ENCODE measurements around the gene PAX7. TPM values are rescaled to one million over a fixed set of nuclear protein-coding genes. Genes with fewer than 3 reads are reported as not detected.

Gene PAX7
- total and polyA plus RNA-seq, 9 donors = not detected

DNA sequence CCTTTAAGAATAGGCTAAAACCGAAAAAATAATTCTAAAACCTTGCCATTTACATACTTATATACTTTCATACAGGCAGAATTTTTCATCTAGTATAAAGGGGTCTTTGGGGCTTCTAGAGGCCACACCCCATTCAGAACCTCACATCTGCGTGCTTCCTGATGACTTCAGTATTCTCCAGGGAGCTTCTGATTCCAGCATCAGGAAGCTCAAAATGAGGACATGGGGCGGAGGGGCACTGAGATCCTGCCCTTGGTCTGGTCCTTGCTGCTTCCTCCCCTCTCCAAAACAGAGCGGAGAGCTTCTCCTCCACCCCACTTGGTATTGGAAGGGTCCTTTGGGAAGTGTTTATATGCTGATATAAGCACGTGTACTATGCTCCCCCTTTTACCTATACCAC lies 13.8 kb downstream of the PAX7 start:
- no peaks in the 10 kb centered on the region for H3K9me3 ChIP-seq
- no peak overlapping the region for H3K27ac ChIP-seq
- intact Hi-C loops (cut with DNase I) = no loop called here
- no peak overlapping the region for H3K4me3 ChIP-seq
- DNase-seq = no peak
- H3K4me1 ChIP-seq (ENCODE audit: insufficient read depth) = peaks cover 1% of the 10 kb centered on the region
- no peaks in the 10 kb centered on the region for H3K27me3 ChIP-seq
- TF ChIP-seq EP300 (IDR thresholded peaks at IDR 0.05) = no peak
- TF ChIP-seq POLR2A (IDR thresholded peaks at IDR 0.05) = no peak
- TF ChIP-seq, protein P1, sequence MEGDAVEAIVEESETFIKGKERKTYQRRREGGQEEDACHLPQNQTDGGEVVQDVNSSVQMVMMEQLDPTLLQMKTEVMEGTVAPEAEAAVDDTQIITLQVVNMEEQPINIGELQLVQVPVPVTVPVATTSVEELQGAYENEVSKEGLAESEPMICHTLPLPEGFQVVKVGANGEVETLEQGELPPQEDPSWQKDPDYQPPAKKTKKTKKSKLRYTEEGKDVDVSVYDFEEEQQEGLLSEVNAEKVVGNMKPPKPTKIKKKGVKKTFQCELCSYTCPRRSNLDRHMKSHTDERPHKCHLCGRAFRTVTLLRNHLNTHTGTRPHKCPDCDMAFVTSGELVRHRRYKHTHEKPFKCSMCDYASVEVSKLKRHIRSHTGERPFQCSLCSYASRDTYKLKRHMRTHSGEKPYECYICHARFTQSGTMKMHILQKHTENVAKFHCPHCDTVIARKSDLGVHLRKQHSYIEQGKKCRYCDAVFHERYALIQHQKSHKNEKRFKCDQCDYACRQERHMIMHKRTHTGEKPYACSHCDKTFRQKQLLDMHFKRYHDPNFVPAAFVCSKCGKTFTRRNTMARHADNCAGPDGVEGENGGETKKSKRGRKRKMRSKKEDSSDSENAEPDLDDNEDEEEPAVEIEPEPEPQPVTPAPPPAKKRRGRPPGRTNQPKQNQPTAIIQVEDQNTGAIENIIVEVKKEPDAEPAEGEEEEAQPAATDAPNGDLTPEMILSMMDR (IDR thresholded peaks at IDR 0.05) = no peak
- H3K36me3 ChIP-seq = no peaks in the 10 kb centered on the region
- WGBS, 3 donors = 4 to 5% (median 5%) methylated on average over 5 of the region's 5 CpGs

DNA sequence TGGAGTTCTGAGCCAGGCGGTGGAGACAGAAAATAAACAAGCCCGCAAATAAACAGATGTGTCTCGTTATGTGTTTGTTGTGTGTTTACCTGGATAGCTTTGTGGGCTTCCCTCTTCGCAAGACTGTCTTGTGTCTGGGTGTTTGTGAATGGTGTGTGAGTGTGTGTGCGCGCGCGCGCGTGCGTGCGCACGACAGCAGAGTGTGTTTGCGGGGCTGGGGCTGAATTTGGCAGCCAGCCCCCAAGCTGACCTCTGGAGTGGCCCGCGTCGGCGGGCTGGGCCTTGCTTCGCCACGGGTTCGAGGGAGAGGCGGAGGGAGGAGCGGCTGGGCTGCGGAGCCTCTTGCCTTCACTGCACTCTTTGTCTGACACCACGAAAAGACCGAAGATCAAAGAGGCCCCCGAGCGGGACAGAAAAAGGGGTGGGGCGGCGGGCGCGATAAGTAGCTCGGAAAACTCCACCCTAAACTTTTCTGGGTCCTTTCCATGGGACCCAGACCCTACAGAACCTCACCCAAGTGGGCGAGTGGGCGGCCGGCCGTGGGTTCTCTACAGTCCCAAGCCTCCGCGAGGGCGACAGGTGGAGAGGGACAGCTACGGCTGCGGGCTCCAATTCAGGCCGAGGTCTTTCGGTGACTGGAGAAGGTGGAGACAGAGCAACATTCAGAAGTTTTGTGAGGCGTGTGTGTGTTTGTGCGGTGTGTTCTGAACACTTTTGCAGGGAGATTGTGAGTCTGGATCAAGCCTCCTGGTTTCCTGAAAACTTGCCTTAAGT lies 14.5 kb downstream of the PAX7 start:
- Histone ChIP-seq H3K27me3 (no peaks in the 10 kb centered on the region), H3K9me3 (no peaks in the 10 kb centered on the region), H3K36me3 (no peaks in the 10 kb centered on the region), H3K4me1 (ENCODE audit: insufficient read depth) (peaks cover 1% of the 10 kb centered on the region), H3K27ac (no peak overlapping the region), H3K4me3 (no peak overlapping the region)
- no peak for DNase-seq
- TF ChIP-seq, protein P1 (IDR thresholded peaks at IDR 0.05) = no peak
- TF ChIP-seq EP300 (IDR thresholded peaks at IDR 0.05) (no peak), POLR2A (IDR thresholded peaks at IDR 0.05) (no peak)
- intact Hi-C loops (cut with DNase I) = no loop called here
- 2 to 4% (median 2%) methylated on average over 44 to 46 of the region's 46 CpGs for WGBS, 3 donors

DNA sequence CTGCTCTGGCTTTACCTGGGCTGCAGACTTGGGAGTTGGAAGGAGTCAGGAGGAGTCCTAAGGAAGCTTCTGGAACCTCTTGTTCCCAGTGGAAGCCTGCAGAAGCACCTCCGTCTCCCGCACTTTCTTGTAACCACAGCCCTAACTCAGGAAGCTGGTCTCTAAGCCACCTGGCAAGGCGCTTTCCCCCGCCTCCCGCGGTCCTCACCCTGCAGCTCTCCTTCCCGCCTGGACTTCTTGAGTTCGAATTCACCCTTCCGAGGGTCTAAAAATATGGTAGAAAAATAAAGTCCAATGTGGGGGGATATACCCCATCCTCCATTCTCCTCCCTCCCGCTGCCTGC lies 15.1 kb downstream of the PAX7 start:
- no peak overlapping the region for H3K4me3 ChIP-seq
- TF ChIP-seq POLR2A (IDR thresholded peaks at IDR 0.05) (no peak), EP300 (IDR thresholded peaks at IDR 0.05) (no peak)
- TF ChIP-seq, protein P1 (IDR thresholded peaks at IDR 0.05) = no peak
- peaks cover 1% of the 10 kb centered on the region for H3K4me1 ChIP-seq (ENCODE audit: insufficient read depth)
- H3K27me3 ChIP-seq = no peaks in the 10 kb centered on the region
- no peak for DNase-seq
- intact Hi-C loops (cut with DNase I) = no loop called here
- 6 to 9% (median 6%) methylated on average over 10 of the region's 10 CpGs for WGBS, 3 donors
- no peaks in the 10 kb centered on the region for H3K9me3 ChIP-seq
- H3K27ac ChIP-seq = no peak overlapping the region
- no peaks in the 10 kb centered on the region for H3K36me3 ChIP-seq

DNA sequence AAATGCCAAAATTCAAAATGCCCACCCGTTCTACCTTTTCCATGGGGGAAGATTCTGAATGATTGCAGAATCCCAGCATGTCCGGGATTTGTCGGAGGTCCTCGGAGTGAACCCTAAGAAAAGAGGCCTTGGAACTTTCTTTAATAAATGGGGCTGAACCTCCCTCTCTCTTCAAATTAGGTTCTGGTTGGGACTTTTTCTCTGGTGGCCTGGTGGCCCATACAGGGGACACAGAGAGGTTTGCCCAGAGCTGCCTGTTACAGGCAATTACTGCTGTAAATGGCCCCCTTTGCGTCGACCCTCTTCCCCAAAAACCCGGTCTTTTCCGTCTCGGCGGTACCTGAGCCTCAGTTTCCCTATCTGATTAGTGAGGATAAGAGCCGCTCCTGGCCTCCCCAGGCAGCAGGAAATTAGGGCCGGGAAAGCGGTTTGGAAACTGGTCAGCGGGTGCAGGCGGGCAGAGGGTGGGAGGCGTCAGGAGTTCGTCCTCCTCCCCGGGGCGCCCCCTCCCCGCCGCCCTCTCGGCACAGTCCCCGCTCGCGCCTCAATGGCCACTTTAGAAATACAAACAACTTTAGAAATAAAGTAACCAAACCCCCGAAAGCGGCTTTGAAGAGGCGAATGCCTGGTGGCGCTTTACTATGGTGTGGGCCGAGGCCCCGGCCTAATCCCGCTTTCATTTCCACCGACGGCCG lies 15.6 kb downstream of the PAX7 start:
- intact Hi-C loops (cut with DNase I) = no loop called here
- TF ChIP-seq EP300 (IDR thresholded peaks at IDR 0.05) (no peak), POLR2A (IDR thresholded peaks at IDR 0.05) (no peak)
- TF ChIP-seq, protein P1 (IDR thresholded peaks at IDR 0.05) = no peak
- Histone ChIP-seq H3K4me1 (ENCODE audit: insufficient read depth) (peaks cover 1% of the 10 kb centered on the region), H3K9me3 (no peaks in the 10 kb centered on the region), H3K36me3 (no peaks in the 10 kb centered on the region), H3K27ac (no peak overlapping the region), H3K4me3 (no peak overlapping the region), H3K27me3 (no peaks in the 10 kb centered on the region)
- 2 to 3% (median 3%) methylated on average over 32 to 35 of the region's 35 CpGs for WGBS, 3 donors
- no peak for DNase-seq
